Right lobe of liver (tissue), 6 donors: ENCODE data around the gene TNS4. TPM values are rescaled to one million over a fixed set of nuclear protein-coding genes. Genes with fewer than 3 reads are reported as not detected.

Experiments used
- ATAC-seq, 4 donors: fragments of 200-7000 bp; cut with Tn5 transposase; one replicate each; pipeline ENCODE4 v1.9.1; 2020; ENCODE audit warnings: mild to moderate bottlenecking in 4 of 4, moderate library complexity in 4 of 4
- DNase-seq, 3 donors: peaks; one replicate each; pipeline ENCODE4 v3.0.0-alpha.2; 2020
- H3K27ac ChIP-seq, 3 donors: fragments of 200-600 bp; one replicate each; pipeline ENCODE4 v1.8.0; 2022
- H3K27me3 ChIP-seq, 2 donors: fragments of 200-600 bp; one replicate each; pipeline ENCODE4 v1.8.0; 2022
- H3K36me3 ChIP-seq, 4 donors: fragments of 200-600 bp; sonication (generic) in 1 of 4; one replicate each; pipeline versions ENCODE4 v1.5.1 to v1.8.0; 2017 to 2022; ENCODE audit warnings: control low read depth in 1 of 4
- H3K4me1 ChIP-seq, 4 donors: fragments of 200-600 bp; sonication (generic) in 1 of 4; one replicate each; pipeline versions ENCODE4 v1.5.1 to v1.8.0; 2017 to 2022; ENCODE audit warnings: control low read depth in 1 of 4
- H3K4me3 ChIP-seq, 3 donors: fragments of 200-600 bp; one replicate each; pipeline ENCODE4 v1.8.0; 2022
- H3K9me3 ChIP-seq, 4 donors: fragments of 200-600 bp; sonication (generic) in 1 of 4; one replicate each; pipeline versions ENCODE4 v1.5.1 to v1.8.0; 2017 to 2022; ENCODE audit warnings: control low read depth in 1 of 4
- CTCF ChIP-seq, 4 donors: fragments of 200-600 bp in 3 of 4; fragments of 450-650 bp in 1 of 4; IDR thresholded peaks; one replicate each; pipeline versions ENCODE4 v1.5.1 to v1.8.0; 2016 to 2022; ENCODE audit warnings: antibody characterized with exemption in 4 of 4, mild to moderate bottlenecking in 2 of 4
- POLR2A ChIP-seq: fragments of 450-650 bp; IDR thresholded peaks from one replicate; pipeline ENCODE4 v1.6.1; 2017; ENCODE audit warnings: antibody characterized with exemption, mild to moderate bottlenecking
- WGBS: methylation state at CpG from one replicate; pipeline ENCODE4 v1.1.6; 2018; ENCODE audit warnings: low coverage, low lambda C conversion rate; ENCODE audit not compliant: insufficient coverage; ENCODE audit errors: missing lambda C conversion rate; 5-methylcytosine and 5-hydroxymethylcytosine counted together
- intact Hi-C, 2 donors: fragments of 100-400 bp; cut with DNase I; formaldehyde crosslinking; loops; one replicate each; pipeline versions ENCODE4 v1.11.2 to v1.14.1; 2022
- total RNA-seq, 6 experiments: library from RNA; depleted of rRNA in 2 of 6; stranded (reverse); fragments of >200 nt in 2 of 6; fragmentation: NEBNext Ultra II Directional in 3 of 6; extraction: Animal tissue kit (Norgen Biotek cat#: 25700) in 3 of 6; gene quantifications; one replicate each; pipeline versions ENCODE4 v1.1.0 to v1.2.4, GENCODE V29; 2016 to 2023
- donor health status: DM: no; HTN: yes; CAD: no.
- donor health status: DM: no; HTN: no; CAD: no.
- donor health status: DM: no; HTN: no; CAD: no.
- donor health status: DM: no; HTN: yes; CAD: no.
- donor health status: DM: no; HTN: yes; CAD: no.

The TNS4 gene
- total RNA-seq, 6 experiments from 2014 or later: not detected

- intact Hi-C loops: no loop called here
- peak; percentile 65 to 80 (median 76) for ATAC-seq
- peaks cover 0 to 78% (median 25%) of the 10 kb centered on the region in 4 donors for H3K4me1 ChIP-seq
- H3K27ac ChIP-seq: peak overlapping the region; percentile 84 to 99 (median 96)
- H3K9me3 ChIP-seq: no peaks in the 10 kb centered on the region
- H3K27me3 ChIP-seq: no peaks in the 10 kb centered on the region
- peak; percentile 85 to 96 (median 94) for DNase-seq
- peak; percentile 49 for TF ChIP-seq POLR2A
- no peak for TF ChIP-seq CTCF (IDR thresholded peaks at IDR 0.05)
- no peak overlapping the region for H3K4me3 ChIP-seq
- no peaks in the 10 kb centered on the region for H3K36me3 ChIP-seq
- 15% methylated on average over 13 of the region's 14 CpGs for WGBS
These were observed 41.4 kb upstream of the TNS4 start for GRCh38 chr17:40542558-40543411.

- intact Hi-C loops: no loop called here
- Histone ChIP-seq H3K4me3 (no peak overlapping the region), H3K36me3 (no peaks in the 10 kb centered on the region), H3K27ac (peak overlapping the region; percentile 84 to 99 (median 96)), H3K4me1 (peaks cover 0 to 75% (median 27%) of the 10 kb centered on the region in 4 donors), H3K27me3 (no peaks in the 10 kb centered on the region), H3K9me3 (no peaks in the 10 kb centered on the region)
- ATAC-seq: peak in 2 of 4 donors; percentile 4 to 8
- WGBS: 42% methylated on average over 10 of the region's 18 CpGs
- TF ChIP-seq CTCF (IDR thresholded peaks at IDR 0.05): no peak
- no peak for TF ChIP-seq POLR2A
- peak in 1 of 3 donors; percentile 47 for DNase-seq
These were observed 40.6 kb upstream of the TNS4 start for GRCh38 chr17:40541873-40542557.

- intact Hi-C loops: no loop called here
- TF ChIP-seq CTCF (IDR thresholded peaks at IDR 0.05) (no peak), POLR2A (no peak)
- 65% methylated on average over 8 of the region's 20 CpGs for WGBS
- Histone ChIP-seq H3K4me3 (no peak overlapping the region), H3K4me1 (peaks cover 0 to 77% (median 28%) of the 10 kb centered on the region in 4 donors), H3K36me3 (no peaks in the 10 kb centered on the region), H3K27me3 (no peaks in the 10 kb centered on the region), H3K9me3 (no peaks in the 10 kb centered on the region), H3K27ac (peak overlapping the region; percentile 84 to 99 (median 96))
- ATAC-seq (no peak), DNase-seq (no peak)
These were observed 39.8 kb upstream of the TNS4 start for GRCh38 chr17:40541060-40541872.

GRCh38 chr17:40540448-40540847 is 39.0 kb upstream of the TNS4 start:
- DNase-seq: no peak

More at GRCh38 chr17:40540448-40540847, 39.0 kb upstream of the TNS4 start:
- intact Hi-C loops: no loop called here
- Histone ChIP-seq H3K27me3 (no peaks in the 10 kb centered on the region), H3K27ac (peak overlapping the region; percentile 59 to 99 (median 63)), H3K36me3 (no peaks in the 10 kb centered on the region), H3K4me3 (no peak overlapping the region), H3K9me3 (no peaks in the 10 kb centered on the region), H3K4me1 (peaks cover 0 to 77% (median 28%) of the 10 kb centered on the region in 4 donors)
- ATAC-seq: no peak
- 25% methylated on average over 6 of the region's 8 CpGs for WGBS
- TF ChIP-seq CTCF (IDR thresholded peaks at IDR 0.05) (no peak), POLR2A (no peak)
